ENCODE data around the gene LMO3.

LMO3 gene

DNA sequence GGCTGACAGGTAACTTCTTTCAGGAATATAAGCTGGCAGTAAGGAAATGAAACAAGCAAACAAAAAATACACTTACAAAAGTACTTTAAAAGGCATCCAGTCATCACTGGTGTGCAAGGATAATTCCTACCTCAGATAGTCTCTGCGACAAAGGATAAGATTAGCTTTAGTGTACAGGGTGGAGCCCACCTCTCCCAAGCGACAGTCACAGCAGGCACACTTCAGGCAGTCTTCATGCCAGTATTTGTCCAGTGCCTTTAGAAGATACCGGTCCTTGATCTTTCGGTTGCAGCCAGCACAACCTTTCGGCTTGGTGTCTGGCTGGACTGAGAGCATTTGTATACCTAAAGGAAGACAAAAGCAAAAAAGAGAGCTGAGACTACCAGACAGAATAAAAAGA, 5.4 kb downstream of the LMO3 start:
- no peak for DNase-seq (ENCODE audit: low read depth in 2 of 2)

DNA sequence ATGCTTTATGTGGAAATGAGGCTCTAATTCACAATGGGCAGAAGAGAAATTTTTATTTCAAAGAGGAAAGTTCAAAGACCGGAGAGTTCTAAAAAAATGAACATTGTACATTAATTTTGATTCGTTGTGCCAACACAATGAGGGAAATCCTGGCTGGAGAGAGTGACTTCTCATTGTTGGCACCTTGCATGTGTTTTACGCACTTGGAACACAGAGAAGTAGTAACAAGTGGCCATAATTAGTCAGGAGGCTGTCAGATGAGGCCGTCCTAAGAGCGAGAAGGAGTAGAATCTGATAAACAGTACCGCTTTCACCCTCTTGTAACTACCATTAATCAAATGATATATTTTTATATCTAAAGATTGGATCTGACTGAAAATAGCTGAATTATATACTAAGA, 6.9 kb downstream of the LMO3 start:
- DNase-seq (ENCODE audit: low read depth in 2 of 2), result no peak

DNA sequence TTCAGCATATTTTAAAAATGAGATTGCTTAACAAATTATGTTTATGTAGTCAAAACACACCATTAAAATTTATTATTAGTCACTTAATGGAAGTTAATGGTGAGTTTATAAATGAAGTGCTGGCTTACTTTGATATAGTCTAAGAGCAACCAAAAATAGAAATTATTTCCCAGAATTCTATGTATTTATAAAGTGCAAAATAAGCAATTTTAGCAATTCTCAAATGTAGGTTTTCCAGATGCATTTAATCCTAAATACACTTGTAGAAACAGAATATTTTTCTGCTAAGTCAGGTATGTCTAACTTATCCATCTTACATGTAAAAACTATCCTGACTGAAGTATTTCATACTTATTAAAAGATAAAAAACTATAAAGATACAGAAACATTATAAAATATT, 11.2 kb downstream of the LMO3 start:
- no peak for DNase-seq (ENCODE audit: low read depth in 2 of 2)

DNA sequence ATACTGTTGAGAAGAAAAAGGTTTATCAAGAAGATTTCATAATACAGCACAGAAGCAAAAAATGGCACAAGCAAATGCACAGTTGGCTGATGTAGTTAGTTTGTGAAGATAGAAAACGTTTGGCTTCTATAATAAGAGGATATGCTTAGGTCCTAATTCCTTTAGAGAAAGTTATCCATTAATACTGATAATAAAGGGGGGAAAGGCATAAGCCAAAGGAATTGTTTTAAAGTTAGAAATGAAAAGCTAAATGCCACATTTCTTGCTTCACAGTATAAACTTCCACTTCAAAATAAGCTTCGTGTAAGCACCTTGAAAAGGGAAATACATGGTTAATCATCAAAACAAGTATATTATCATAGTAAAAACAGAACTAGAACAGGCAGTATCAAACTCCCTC, 12.4 kb downstream of the LMO3 start:
- no peak for DNase-seq (ENCODE audit: low read depth in 2 of 2)

DNA sequence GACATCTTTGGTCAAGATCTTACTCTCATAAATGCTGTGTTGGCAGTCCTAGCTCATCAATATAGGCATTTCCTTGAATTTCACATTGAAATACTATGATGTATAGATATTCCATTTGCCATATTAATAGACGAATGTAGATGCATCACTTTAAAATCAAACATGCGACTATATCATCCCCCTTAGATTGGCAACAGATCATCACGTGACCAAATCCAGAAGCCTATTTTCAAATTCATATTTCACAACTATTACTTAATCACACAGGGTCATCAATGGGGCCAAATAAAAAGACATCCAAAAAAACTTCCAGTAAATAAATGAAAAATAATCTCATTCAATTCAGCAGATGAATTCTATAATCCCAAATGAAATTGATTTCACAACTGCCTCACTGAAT, 15.3 kb downstream of the LMO3 start:
- DNase-seq (ENCODE audit: low read depth in 2 of 2), result no peak

DNA sequence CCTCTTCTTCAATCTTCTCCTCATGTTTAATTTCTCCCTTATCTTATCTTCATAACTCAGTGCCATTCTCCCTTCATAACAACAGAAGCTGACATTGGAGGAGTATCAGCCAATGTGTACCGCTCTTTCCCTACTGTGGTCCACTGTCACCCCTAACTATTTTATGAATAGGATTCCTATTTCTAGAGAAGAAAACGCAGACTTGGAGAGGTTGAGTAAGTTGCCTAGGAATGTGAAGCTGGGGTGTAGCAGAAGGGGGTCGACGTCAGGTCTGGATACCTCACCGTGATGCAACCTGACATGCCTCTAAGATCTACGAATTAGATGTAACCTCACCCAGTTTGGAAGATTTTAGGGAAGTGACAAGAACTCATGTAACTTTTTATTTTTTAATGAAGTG, 17.1 kb downstream of the LMO3 start:
- DNase-seq (ENCODE audit: low read depth in 2 of 2), result no peak

DNA sequence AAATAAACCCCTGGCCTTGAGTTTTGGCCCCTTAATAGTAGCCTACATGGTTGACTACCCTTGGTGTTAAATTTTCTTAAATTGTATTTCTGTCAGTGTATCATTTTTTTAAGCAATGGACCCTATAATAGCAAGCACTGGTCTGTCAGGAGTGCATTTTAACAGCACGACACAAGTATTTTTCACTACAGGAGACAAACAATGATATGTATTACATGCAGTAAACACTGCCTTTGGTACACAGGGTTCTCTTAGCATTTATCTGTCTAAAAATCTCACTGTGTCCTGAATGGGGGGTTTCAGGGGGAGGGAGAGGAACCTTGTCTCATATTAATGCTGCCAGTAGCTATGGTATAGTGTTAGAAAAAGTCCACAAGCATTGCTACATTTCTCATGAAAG, 18.4 kb downstream of the LMO3 start:
- DNase-seq (ENCODE audit: low read depth in 2 of 2), result no peak

DNA sequence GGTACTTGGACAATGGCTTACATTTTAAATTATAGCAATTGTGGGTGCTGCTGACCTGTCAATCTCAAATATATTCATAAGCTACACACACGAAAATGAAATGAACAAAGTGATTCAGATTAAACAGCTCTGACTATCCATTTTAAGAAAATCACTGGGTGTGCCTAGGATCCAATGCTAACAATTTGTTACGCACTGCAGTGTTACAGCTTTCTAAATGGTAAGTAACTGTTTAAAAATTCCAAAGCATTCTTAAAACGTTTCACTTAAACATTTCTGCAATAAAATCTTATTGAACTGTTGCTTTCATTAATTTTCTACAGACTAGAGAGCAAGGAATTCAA, 18.9 kb downstream of the LMO3 start:
- no peak for DNase-seq (ENCODE audit: low read depth in 2 of 2)

DNA sequence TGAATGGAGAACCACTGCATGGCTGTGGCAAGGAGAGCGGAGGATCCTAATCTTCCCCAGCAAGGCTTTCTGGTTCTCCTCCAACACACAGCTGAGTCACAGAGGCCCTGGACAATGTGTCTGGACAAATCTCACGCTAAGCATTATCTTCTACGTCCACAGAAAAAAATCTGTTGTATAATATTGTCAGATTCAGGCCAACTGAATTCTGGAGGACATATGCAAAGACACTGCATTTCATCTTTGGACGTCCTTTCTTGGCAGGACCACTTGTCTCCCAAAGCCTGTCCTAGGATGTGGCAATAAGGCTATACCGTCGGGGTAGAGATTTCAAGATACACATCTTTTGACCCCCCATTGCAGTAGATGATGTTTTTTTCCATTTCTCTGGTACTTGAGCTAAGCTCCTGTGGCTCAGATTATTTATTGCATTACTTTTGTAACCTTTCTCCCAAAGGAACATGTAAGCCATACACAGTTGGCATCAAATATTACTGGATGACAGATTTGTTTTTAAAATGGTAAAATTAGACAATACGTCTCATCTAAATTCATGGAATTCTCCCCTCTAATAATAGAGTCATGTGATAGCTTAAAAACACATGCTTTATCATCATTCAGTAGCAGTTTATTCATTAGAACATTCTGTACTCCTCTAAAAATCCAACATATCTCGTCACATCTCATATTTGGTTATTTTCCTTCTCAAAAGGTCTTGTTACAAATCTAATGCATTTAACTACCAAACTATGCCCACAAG, 19.4 kb downstream of the LMO3 start:
- no peak for DNase-seq (ENCODE audit: low read depth in 2 of 2)

DNA sequence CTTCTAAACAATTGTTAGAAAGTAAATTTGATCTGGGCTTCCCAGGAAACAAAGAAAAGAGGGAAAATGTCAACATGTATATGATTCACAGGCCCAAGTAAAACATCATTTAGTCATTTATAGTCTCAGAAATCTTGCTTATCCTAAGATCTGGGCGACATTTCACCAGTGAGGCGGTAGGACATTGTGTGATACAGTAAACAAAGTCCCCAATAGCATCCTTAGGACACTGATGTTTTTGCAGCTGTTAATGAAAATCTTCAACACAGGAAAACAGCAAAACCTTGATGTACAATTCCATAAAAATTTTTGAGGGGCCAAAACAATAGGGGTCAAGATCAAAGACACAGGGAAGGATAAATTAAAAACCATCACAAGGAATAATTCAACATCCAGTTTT, 20.2 kb downstream of the LMO3 start:
- no peak for DNase-seq (ENCODE audit: low read depth in 2 of 2)

DNA sequence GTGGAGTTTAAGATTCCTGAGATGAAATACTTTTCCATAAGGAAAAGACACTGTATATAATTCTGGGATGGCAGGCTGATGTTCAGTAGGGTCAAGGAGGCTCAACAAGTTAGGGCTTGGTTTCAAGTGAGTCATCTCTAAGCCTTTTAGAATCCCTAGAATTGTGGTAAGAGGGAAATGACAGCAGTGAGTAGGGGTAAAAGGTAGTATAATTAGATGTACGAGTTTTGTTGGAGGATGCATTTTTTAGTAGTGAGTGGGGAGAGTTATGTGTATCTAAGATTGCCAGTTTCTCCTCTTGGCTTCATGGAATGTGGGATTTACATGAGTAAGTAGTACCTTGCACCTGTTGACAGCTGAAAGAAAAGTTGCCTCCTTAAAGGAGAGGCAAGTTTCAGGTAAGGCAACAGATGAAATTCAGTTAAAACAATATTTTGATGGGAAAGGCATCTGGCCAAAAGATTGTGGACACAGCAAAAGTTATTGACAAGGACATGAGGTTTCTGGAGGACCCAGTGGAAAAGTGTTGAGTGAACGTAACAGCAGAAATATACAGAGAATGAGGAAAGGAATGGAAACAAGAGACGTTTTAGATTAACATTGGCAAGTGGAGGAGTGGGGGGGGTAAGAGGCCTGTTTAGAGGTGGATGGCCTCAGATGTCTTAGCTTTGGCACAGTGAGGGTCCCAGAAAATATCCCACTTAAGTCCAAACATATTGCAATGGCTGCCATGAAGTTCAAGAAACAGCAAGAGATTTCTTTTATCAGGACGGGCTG, 21.8 kb downstream of the LMO3 start:
- DNase-seq (ENCODE audit: low read depth in 2 of 2), result no peak

DNA sequence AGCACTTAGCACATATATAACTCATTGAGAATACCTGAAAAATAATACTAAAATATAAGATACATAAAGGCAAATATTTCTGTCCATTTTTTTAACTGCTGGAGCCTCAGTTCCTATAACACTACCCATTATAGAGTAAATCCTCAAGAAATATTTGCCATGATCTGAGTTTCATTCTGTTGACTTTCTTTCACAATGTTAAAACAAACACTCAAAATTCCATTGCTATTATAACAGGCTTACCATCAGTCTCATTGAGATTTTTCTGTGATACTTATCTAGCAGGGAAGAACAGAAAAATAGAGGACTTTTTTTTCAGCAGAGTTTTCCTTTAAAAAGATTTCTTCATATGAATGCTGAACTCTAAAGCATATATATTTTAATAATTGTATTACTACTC, 24.5 kb downstream of the LMO3 start:
- no peak for DNase-seq (ENCODE audit: low read depth in 2 of 2)

DNA sequence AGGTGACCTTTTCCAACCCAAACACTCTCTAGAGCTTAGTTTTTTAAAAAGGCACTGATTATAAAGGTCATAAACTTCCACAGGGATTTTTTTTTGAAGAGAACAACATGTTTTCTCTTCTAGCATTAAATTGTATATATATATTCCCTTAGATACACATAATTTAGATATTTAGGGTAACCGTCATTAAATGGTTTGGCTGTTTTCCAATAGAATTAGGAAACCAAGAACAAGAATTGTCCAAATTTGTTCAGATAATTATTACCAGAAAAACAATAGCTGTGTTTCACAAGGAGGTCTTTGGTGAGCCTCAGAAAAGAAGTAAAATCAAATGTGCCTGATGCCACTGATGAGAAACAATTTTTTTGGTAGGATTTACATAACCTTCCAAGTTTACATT, 26.9 kb downstream of the LMO3 start:
- DNase-seq (ENCODE audit: low read depth in 2 of 2), result no peak

DNA sequence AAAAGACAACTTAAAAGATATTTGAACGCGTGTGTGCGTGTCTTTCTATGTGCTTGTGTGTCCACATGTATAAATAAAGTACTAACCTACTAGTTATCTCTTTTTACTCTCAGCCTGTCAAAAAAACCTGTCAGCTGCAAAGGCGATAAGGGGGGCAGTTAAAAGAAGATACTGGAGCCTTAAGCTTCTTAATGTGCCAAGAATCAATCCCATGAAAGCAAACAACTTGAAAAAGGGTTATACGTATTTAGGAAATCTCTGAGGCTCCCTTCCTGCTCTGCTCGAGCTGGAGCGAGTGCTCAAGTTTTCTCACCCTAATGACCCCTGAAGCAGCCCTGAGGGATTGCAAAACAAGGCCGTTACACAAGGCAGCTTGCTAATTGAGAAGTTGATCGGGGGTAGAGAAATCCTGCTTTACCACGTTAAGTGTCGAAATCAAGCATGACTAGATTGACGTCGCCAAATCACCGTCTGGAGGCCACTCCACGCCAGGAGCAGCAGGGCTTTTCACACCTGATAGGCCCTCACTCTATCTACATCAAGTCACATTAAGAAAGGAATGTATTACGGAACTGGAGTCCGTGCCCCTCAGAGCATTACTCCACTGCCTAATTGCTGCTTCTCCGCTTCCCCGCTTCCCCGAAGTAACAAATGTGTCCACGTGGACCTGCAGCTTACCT, 32.4 kb downstream of the LMO3 start:
- no peak for DNase-seq (ENCODE audit: low read depth in 2 of 2)

DNA sequence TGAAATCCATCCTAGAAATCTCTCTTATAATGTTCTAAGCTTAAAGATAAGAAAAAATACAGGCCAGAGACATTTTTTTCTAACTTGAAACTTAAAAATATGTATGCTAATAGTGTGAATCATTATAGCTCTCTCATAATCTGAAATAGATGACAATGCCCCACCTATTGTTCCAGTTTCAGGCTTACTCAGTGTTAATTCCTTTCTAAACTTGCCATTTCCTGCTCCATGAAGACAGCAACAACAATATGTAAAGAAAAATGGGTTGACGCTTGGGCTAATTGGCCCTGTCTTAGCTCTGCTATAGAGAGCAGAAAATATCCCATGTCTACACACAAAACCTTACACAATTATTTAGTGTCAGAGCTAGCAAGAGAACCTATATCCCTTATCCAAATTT, 37.1 kb downstream of the LMO3 start:
- DNase-seq (ENCODE audit: low read depth in 2 of 2), result no peak

DNA sequence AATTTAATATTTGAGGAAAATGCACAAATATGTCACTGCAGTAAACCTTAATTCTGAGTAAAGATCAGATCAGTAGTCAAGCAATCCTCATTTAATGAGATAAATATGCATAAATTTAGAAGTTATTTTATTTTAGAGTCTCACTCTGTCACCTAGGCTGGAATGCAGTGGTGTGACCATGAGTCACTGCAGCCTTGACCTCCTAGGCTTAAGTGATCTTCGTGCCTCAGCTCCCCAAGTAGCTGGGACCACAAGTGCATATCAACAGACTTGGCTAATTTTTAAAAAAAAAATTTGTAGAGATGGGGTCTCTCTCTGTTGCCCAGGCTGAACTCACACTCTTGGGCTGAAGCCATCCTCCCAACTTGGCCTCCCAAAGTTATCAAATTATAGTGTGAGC, 41.3 kb downstream of the LMO3 start:
- no peak for DNase-seq (ENCODE audit: low read depth in 2 of 2)

DNA sequence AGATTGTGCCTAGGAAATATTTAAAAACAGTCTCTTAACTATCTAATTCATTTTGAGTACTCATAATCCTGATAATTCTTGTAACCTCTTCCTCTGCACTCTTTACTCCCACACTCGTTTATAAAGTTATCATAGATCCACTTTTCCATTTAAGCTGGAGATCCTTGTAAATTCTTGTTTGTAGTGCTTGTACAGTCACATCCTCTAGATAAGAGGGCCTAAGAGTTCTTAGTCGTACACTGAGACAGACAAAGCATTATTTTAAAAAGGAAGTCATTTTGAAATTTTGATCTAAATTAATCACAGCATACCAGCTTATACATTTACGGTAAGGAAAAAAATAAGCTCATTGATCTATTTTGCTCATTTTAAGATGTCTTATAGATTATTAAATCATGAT, 42.5 kb downstream of the LMO3 start:
- no peak for DNase-seq (ENCODE audit: low read depth in 2 of 2)

DNA sequence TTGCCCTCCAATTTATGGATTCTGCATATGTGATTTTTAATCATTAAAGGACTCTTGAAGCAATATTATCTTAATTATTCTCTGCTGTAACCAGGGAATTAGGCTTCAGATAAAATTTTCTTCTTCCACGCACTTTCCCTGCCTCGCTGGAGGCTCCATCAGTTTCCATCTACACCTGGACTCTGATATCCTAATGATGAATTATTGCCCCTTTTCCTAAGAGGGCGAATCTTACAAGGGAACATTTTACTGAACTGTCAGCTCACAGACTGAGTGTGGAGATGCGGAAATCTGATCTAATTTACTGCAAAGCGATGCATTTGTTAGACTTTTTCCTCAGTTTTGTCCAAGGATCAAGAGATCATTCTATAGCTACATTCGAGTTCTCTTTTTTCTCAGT, 43.0 kb downstream of the LMO3 start:
- no peak for DNase-seq (ENCODE audit: low read depth in 2 of 2)

DNA sequence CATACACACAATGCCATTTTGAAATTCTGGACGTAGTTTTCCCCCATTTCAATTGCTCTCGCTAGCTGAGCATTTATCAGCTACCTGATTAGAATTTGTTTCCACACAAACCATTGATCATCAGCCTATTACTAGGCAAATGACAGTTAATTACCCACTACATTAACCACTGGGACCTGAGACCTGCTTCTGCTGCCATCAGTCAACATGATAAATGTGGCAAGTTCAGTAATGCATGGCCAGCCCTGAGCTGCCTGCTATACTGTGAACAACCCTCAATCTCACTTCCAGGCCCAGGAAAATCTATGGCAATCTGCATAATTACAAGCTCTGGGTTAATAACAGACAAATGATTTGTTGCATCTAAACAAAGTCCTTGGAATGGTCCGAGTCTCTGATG, 43.5 kb downstream of the LMO3 start:
- no peak for DNase-seq (ENCODE audit: low read depth in 2 of 2)

DNA sequence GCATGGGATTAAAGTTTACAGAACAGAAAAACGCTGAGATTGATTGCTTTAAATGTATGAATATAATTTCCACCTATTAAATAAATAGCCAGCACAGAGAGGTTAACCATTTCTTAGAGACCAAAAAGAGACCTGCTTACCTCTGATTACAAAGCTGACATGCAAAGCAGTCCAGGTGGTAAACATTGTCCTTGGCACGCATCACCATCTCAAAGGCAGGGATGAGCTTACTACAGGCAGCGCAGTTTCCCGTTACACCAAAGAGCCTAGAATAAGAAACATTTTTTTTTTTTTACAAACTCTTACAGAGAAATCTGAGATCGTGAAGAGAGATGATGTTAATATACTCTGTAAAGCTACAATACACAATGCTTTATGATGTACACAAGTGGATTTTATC, 45.7 kb downstream of the LMO3 start:
- no peak for DNase-seq (ENCODE audit: low read depth in 2 of 2)

DNA sequence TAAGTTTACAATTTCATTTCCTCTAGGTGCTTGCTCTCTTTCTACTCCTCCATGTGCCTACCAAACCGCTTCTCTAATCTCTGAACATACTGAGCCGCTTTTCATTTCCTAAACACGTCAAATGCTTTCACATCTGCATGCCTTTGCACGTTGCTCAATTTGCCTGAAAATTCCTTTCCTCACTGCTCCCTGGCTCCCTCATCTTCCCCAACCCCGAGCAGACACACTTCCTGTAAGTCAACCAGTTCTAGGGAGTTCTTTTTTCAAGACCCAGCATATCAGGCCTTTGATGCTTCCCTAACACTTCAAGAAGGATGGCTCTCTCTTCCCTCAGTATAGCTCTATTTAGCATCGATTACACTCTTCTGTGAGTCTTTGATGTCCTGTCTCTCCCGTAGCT, 50.3 kb downstream of the LMO3 start:
- no peak for DNase-seq (ENCODE audit: low read depth in 2 of 2)

DNA sequence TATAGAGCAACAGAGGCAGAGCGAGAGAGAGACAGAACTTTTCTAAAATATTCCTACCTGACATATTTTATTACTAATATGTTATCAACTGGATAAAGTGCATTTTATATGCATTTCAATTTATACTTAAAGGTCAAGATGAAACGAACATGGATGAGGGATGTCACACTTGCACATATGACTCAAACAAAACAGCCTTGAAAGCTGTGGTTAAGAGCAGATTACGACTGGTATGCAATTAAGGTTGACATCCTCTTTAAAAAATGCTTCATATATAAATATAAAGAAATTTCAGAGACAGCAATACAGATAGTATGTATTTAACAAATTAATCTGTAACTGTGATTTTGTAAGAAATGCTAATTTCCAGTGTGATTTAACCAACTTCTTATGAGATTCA, 52.5 kb downstream of the LMO3 start:
- no peak for DNase-seq (ENCODE audit: low read depth in 2 of 2)

DNA sequence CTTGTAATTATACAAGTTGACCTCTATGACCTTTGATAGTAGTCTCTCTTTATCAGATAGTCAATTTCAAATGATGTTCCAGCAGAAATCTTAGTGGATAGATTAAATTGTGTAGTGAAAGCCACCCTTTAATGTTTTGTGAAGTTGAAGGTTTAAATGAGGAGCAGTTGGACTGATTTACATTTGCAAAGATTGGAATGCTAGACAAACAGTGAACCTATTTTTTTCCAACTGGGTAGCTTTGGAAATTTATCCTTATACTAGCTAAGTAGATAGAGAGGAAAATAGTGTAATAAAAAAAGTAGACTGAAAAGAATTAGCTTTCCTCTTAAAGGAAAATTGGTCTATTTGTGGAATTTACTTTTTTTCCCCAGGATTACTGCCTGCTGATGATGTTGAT, 53.7 kb downstream of the LMO3 start:
- DNase-seq (ENCODE audit: low read depth in 2 of 2), result no peak

Data from activated CD4-positive, alpha-beta T cell treated with anti-CD3 and anti-CD28 coated beads for 24 hours (primary cell).